Heart left ventricle (tissue), 13 donors: ENCODE results near the gene MALL.

Experiments
- CTCF ChIP-seq, 12 donors: fragments of 200-600 bp; sonication (generic) in 4 of 12; IDR thresholded peaks; one replicate each; pipeline versions ENCODE4 v1.5.0 to v1.8.0; 2018 to 2022; ENCODE audit warnings: antibody characterized with exemption in 12 of 12, mild to moderate bottlenecking in 5 of 12
- POLR2A ChIP-seq, 2 donors: fragments of 450-650 bp; IDR thresholded peaks; one replicate each; pipeline ENCODE4 v1.6.1; 2017; ENCODE audit warnings: antibody characterized with exemption in 2 of 2, mild to moderate bottlenecking in 2 of 2, moderate library complexity in 2 of 2
- donor health status: ischemic (EF 13 %, LVEDD 7.1; RV severe dilation, severe dysfunction).
- donor health status: DM: no; HTN: yes; CAD: no.
- donor health status: DM: no; HTN: no; CAD: no.
- donor health status: ischemic (EF 25% LVEDD 6.9; RV normal size, moderate dysfunction).
- donor health status: ischemic (EF 25% LVEDD 5.7; RV mildly dilated, moderate dysfunction).
- donor health status: ischemic (EF 35%, LVEDD 5.7; RV mildly dilated, moderate dysfunction).
- donor health status: nonischemic (EF 11% LVEDD 7.7; RV severe dilation, severe dysfunction).
- donor health status: DM: yes; HTN: yes; CAD: no.
- donor health status: PGD.
- donor health status: ischemic (EF 29% LVEDD 5.4; RV normal size, mild dysfunction).
- donor health status: nonischemic (EF 23%, LVEDD 6.1; RV moderate dilation, normal function).

DNA sequence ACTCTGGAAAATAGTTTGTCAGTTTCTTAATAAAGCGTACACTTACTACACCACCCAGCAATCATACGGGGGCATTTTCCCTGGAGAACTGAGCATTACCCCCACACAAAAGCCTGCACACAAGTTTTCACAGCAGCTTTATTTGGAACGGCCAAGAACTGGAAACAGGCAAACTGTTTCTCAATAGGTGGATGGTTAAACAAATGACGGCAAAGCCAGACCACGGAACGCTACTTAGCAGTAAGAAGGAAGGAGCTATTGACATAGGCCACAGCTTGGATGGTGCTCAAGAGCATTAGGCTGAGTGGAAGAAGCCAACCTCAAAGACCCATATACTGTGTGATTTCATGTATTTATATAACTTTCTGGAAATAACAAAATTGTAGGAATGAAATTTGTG lies 9.0 kb downstream of the MALL start:
- no peak for TF ChIP-seq CTCF (IDR thresholded peaks at IDR 0.05)
- TF ChIP-seq POLR2A (IDR thresholded peaks at IDR 0.05) = no peak
